Loucy (cell line): ENCODE measurements around the gene FOXJ2.

Source experiments
- CTCF ChIP-seq: fragments of 200-600 bp; sonication (generic); conservative IDR thresholded peaks from 2 replicates; pipeline ENCODE4 v1.5.1; 2014; ENCODE audit warnings: mild to moderate bottlenecking, antibody characterized with exemption, low read length
- EZH2phosphoT487 ChIP-seq: fragments of 200-600 bp; IDR thresholded peaks from 2 replicates; pipeline ENCODE4 v1.6.1; 2018; ENCODE audit warnings: antibody characterized with exemption, mild to moderate bottlenecking, moderate library complexity, borderline replicate concordance

DNA sequence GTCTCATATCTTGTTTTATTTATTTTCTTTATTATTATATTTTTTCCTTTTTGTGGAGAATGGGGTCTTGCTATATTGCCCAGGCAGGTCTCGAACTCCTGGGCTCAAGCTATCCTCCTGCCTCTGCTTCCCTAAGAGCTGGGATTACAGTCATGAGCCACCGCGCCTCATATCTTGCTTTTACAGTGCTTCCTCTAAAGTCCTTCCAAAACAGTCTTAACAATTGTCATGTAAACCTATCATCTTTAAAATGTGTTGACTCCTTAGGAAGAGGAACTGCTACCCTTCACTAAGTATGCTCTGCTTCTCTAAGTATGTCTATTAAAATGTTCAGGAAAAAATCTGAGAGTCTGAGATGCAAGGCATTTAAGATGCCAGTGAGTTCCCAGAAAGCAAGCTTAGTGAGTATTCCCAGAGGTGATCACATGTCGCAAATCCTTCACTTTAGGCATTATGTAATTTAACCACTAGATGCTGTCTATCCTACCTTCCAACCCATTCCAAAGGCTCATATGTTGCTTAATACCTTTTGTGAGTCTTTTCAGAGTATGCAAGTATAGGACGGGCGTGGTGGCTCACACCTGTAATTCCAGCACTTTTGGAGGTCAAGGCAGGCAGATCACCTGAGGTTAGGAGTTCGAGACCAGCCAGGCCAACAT, 19.7 kb upstream of the FOXJ2 start:
- TF ChIP-seq CTCF = no peak
- TF ChIP-seq EZH2phosphoT487 = no peak
